Stomach (tissue), 4 donors: ENCODE measurements around the gene ERBB4.

ENCODE experiments used
- EP300 ChIP-seq: sonication (generic); formaldehyde crosslinking; IDR thresholded peaks from one replicate; pipeline ENCODE4 v1.6.1; 2017; ENCODE audit warnings: antibody characterized with exemption
- POLR2A ChIP-seq, 4 donors: fragments of 450-650 bp; IDR thresholded peaks; one replicate each; pipeline ENCODE4 v1.6.1; 2016; ENCODE audit warnings: antibody characterized with exemption in 4 of 4, control low read depth in 2 of 4, mild to moderate bottlenecking in 1 of 4, moderate library complexity in 1 of 4
- POLR2AphosphoS5 ChIP-seq, 3 donors: sonication (generic); formaldehyde crosslinking; IDR thresholded peaks; one replicate each; pipeline ENCODE4 v1.6.1; 2016; ENCODE audit warnings: antibody characterized with exemption in 3 of 3
- TF ChIP-seq, protein P1 (sequence below), 7 experiments: fragments of 450-650 bp in 4 of 7; fragments of 200-600 bp in 3 of 7; sonication (generic) in 3 of 7; IDR thresholded peaks; one replicate each; pipeline ENCODE4 v1.5.1; 2016 to 2019; ENCODE audit warnings: antibody characterized with exemption in 7 of 7, control low read depth in 2 of 7, mild to moderate bottlenecking in 1 of 7

DNA sequence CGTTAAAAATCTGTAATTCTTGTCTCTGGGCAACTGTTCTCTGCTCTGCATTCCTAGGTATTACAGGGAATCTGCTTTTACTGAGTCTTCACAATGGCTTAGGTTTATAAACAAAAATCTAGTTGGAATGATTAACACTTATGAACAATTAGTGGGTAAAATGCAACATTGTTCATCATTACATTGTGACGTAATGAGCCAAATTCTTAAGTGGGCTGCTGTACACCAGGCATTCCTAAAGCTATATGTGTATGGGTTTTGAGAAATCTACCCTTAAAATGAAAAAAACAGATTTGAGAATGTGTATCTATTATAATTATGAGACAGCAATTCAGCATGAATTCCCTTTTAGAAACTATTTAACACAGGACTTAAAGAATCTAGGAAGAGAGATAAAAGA lies 41.5 kb upstream of the ERBB4 start:
- no peak for TF ChIP-seq EP300
- TF ChIP-seq POLR2A (IDR thresholded peaks at IDR 0.05): no peak
- TF ChIP-seq, protein P1, sequence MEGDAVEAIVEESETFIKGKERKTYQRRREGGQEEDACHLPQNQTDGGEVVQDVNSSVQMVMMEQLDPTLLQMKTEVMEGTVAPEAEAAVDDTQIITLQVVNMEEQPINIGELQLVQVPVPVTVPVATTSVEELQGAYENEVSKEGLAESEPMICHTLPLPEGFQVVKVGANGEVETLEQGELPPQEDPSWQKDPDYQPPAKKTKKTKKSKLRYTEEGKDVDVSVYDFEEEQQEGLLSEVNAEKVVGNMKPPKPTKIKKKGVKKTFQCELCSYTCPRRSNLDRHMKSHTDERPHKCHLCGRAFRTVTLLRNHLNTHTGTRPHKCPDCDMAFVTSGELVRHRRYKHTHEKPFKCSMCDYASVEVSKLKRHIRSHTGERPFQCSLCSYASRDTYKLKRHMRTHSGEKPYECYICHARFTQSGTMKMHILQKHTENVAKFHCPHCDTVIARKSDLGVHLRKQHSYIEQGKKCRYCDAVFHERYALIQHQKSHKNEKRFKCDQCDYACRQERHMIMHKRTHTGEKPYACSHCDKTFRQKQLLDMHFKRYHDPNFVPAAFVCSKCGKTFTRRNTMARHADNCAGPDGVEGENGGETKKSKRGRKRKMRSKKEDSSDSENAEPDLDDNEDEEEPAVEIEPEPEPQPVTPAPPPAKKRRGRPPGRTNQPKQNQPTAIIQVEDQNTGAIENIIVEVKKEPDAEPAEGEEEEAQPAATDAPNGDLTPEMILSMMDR (IDR thresholded peaks at IDR 0.05): no peak
- TF ChIP-seq POLR2AphosphoS5 (IDR thresholded peaks at IDR 0.05): no peak
